NCI-H1436 treated with DMSO at 0.1 percent for 48 hours (cell line): ENCODE data around the gene EXOC3.
"Not testable (repeated sequence)": the region's sequence is repeated elsewhere in the genome, so short reads cannot be mapped to it uniquely, and the experiment has no call there.

Source experiments
- DNase-seq: peaks from one replicate; lab custom pipeline; 2025; lab: John Stamatoyannopoulos, UW

Gene EXOC3

GRCh38 chr5:442335-443238, at the start of gene EXOC3:
EXOC3 (plus strand) TSS chr5:443176; CDS start chr5:446206, 3,030 bp downstream.
- no peak for DNase-seq

- no peak for DNase-seq
These were observed 49.1 kb upstream of the EXOC3 start for GRCh38 chr5:393846-394275.

GRCh38 chr5:394671-395155, 48.3 kb upstream of the EXOC3 start:
- DNase-seq: no peak

- DNase-seq: no peak
These were observed 47.6 kb upstream of the EXOC3 start for GRCh38 chr5:395156-395920.

- no peak for DNase-seq
These were observed 47.0 kb upstream of the EXOC3 start for GRCh38 chr5:395921-396530.

GRCh38 chr5:396531-396961, 46.4 kb upstream of the EXOC3 start:
- DNase-seq: no peak

- not testable (repeated sequence) for DNase-seq
These were observed 44.9 kb upstream of the EXOC3 start for GRCh38 chr5:398141-398474.

- no peak for DNase-seq
These were observed 44.3 kb upstream of the EXOC3 start for GRCh38 chr5:398475-399295.

GRCh38 chr5:399296-400281, 43.4 kb upstream of the EXOC3 start:
- peak; percentile 80 for DNase-seq

GRCh38 chr5:400282-401145, 42.5 kb upstream of the EXOC3 start:
- DNase-seq: no peak

GRCh38 chr5:401146-402034, 41.6 kb upstream of the EXOC3 start:
- no peak for DNase-seq

GRCh38 chr5:402219-402614, 40.8 kb upstream of the EXOC3 start:
- DNase-seq: not testable (repeated sequence)

- DNase-seq: no peak
These were observed 40.2 kb upstream of the EXOC3 start for GRCh38 chr5:402615-403359.

GRCh38 chr5:403995-404394, 39.0 kb upstream of the EXOC3 start:
- DNase-seq: no peak

GRCh38 chr5:404666-405241, 38.2 kb upstream of the EXOC3 start:
- DNase-seq: no peak

- DNase-seq: no peak
These were observed 37.6 kb upstream of the EXOC3 start for GRCh38 chr5:405421-405820.

- no peak for DNase-seq
These were observed 36.9 kb upstream of the EXOC3 start for GRCh38 chr5:406041-406440.
